Motor neuron (in vitro differentiated cells): ENCODE results near the gene ATP6V1A. TPM values are rescaled to one million over a fixed set of nuclear protein-coding genes. Genes with fewer than 3 reads are reported as not detected.

Source experiments
- ATAC-seq, 8 experiments: fragments of 200-7000 bp; cut with Tn5 transposase; replicated peaks in 6 of 8; 2 replicates each; pipeline ENCODE4 v1.8.0; 2021; ENCODE audit warnings: mild to moderate bottlenecking in 8 of 8, moderate library complexity in 8 of 8
- H3K27ac ChIP-seq, 2 donors: fragments of 250-450 bp; sonication (Bioruptor Pico); 2 replicates each; pipeline ENCODE4 v1.9.0; 2021; ENCODE audit warnings: antibody characterized with exemption in 2 of 2, mild to moderate bottlenecking in 2 of 2, moderate library complexity in 1 of 2
- H3K4me1 ChIP-seq, 2 donors: fragments of 250-450 bp; sonication (Bioruptor Pico); replicated peaks in 1 of 2; 2 replicates each; pipeline ENCODE4 v1.6.1; 2021; ENCODE audit warnings: antibody characterized with exemption in 2 of 2, mild to moderate bottlenecking in 2 of 2, moderate library complexity in 1 of 2
- H3K4me3 ChIP-seq, 5 donors: fragments of 250-450 bp; sonication (Bioruptor Pico); 2 replicates each; pipeline ENCODE4 v1.9.0; 2021; ENCODE audit warnings: antibody characterized with exemption in 5 of 5, mild to moderate bottlenecking in 5 of 5, moderate library complexity in 4 of 5
- WGBS, 10 experiments: fragments of 450-650 bp; shearing (Covaris generic); methylation state at CpG; one replicate each; pipeline ENCODE4 v1.0.0; 2022; 5-methylcytosine and 5-hydroxymethylcytosine counted together
- in situ Hi-C, 9 experiments: fragments of 400-800 bp; cut with MboI; loops; one replicate each; pipeline ENCODE4 v1.15.0; 2021; ENCODE audit warnings: low sequenced_read_pairs in 9 of 9, low pct_unique_long_range_greater_than_20kb in 2 of 9; ENCODE audit not compliant: unreplicated experiment in 9 of 9
- total RNA-seq, 8 experiments: library from RNA; unstranded; fragments of 300-600 nt; gene quantifications; 2 replicates each; pipeline versions ENCODE4 v1.2.3 to v1.2.4, GENCODE V29; 2022

The ATP6V1A gene
- total RNA-seq, 8 experiments from 2014 or later: 48.9 to 129 (median 94.7) TPM

GRCh38 chr3:113730550-113730949 is 16.3 kb upstream of the ATP6V1A start:
- 0 to 100% (median 69%) methylated on average over 1 of the region's 1 CpG; no CpG with 5 or more reads in 2 of the 10 experiments for WGBS, 10 experiments
- no peak overlapping the region for H3K4me3 ChIP-seq
- ATAC-seq: peak in 3 of 8 experiments; percentile 31 to 52 (median 49)
- in situ Hi-C loops: no loop called here
- H3K27ac ChIP-seq: no peak overlapping the region
- H3K4me1 ChIP-seq: no peaks in the 10 kb centered on the region

- Histone ChIP-seq H3K4me1 (no peaks in the 10 kb centered on the region), H3K4me3 (no peak overlapping the region), H3K27ac (no peak overlapping the region)
- in situ Hi-C loops: no loop called here
- 0 to 100% (median 87%) methylated on average over 2 to 4 of the region's 4 CpGs; no CpG with 5 or more reads in 3 of the 10 experiments for WGBS, 10 experiments
- peak in 3 of 8 experiments; percentile 79 to 86 (median 83) for ATAC-seq
These were observed 15.1 kb upstream of the ATP6V1A start for GRCh38 chr3:113731694-113732093.

GRCh38 chr3:113736548-113737089 is 10.2 kb upstream of the ATP6V1A start:
- in situ Hi-C loops: no loop called here
- peak; percentile 32 to 61 (median 48) for ATAC-seq
- 0 to 94% (median 25%) methylated on average over 1 to 3 of the region's 3 CpGs; no CpG with 5 or more reads in 2 of the 10 experiments for WGBS, 10 experiments
- no peak overlapping the region for H3K4me3 ChIP-seq
- H3K4me1 ChIP-seq: no peaks in the 10 kb centered on the region
- no peak overlapping the region for H3K27ac ChIP-seq

GRCh38 chr3:113741086-113741485 is 5.7 kb upstream of the ATP6V1A start:
- no peak overlapping the region for H3K27ac ChIP-seq
- peaks cover 3 to 5% of the 10 kb centered on the region in 2 donors for H3K4me1 ChIP-seq
- 26 to 100% (median 73%) methylated on average over 2 to 5 of the region's 5 CpGs; no CpG with 5 or more reads in 3 of the 10 experiments for WGBS, 10 experiments
- ATAC-seq: no peak
- no peak overlapping the region for H3K4me3 ChIP-seq
- in situ Hi-C loops: no loop called here

DNA sequence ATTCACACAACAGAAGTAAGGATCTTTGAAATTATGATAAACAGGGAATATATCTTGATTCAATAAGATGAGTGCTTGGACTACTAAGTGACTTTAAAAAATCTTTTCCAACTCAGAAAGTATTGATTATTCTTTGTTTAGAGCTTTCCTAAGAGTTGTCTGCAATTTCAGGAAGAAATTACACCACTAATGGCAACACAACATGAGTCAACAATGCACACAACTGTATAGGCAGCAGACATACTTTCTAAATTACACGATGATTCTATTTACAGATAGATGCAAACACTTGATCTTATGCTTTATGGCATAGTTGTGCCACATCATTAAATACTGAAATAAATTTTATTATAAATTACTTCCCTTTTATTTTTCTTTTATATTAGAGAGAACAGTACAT is 5.2 kb upstream of the ATP6V1A start:
- Histone ChIP-seq H3K27ac (no peak overlapping the region), H3K4me3 (no peak overlapping the region), H3K4me1 (peaks cover 3 to 5% of the 10 kb centered on the region in 2 donors)
- WGBS, 10 experiments: 43 to 100% (median 83%) methylated on average over 1 of the region's 1 CpG; no CpG with 5 or more reads in 5 of the 10 experiments
- ATAC-seq: no peak
- in situ Hi-C loops: no loop called here

DNA sequence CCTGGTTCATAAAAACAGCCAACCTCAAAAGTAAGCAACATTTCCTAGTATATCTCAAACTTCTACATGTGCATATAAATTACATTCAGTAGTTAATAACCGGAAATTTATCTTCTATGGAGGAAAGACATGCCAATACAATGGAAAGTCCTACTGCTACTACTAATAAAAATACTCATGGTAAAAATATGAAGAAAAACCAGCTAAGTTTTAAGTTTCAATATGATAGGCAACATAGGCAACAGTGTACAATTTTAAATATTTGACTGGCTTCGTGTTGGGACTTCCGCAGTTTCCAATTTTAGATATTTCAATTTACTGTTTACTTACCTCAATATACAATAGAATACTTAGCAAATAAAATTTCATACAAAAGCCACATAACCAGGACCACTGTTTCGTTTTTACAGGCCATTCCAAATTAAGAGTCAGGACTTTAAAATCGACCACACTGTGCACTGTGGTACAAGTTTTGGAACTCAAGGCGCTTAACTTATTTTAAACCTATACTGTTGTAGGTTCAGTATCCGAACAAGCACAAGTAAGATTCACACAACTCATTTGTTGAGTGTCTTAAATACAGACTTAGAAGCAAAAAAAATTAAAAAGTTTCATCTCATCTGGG is 3.7 kb upstream of the ATP6V1A start:
- WGBS, 10 experiments: 10 to 86% (median 53%) methylated on average over 2 to 7 of the region's 7 CpGs
- Histone ChIP-seq H3K27ac (no peak overlapping the region), H3K4me1 (peaks cover 3 to 5% of the 10 kb centered on the region in 2 donors), H3K4me3 (no peak overlapping the region)
- ATAC-seq: no peak
- in situ Hi-C loops: no loop called here

DNA sequence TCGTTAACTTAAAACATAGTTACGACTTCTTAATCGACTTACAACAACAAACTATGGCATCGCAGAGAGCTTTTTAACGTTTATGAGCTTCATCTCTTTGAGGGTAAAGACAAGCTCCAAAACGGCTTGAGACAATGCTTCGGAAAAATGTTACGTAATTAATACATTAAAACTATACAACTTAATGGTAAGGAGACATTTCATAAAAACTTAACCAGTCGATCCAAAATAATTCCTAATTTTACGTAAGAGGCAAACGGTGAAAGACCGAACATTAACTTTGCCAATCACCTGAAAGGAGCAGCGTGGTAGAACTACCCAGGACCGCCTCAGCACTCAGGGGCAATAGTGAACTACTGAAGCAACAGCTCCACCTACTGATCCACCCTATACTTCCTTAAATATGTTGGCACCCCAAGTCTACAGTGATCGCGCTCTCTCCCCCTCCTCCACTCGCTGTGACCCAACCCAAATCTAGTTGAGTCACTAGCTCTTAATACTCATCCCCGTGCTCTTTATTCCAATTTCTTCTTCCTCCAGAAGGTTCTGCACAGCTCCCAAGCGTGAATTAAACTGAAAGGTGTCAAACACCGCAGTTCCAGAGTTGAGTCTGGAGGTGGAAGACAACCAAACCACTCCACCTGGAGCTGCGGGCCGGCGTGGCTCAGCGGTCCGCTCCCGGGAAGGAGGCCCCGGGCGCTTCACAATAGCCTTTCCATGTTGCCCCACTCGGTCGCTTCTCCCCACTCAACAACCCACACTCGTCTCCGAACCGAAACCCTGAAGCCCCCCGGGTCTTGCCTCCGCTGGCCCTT is 1.7 kb upstream of the ATP6V1A start:
- in situ Hi-C loops: no loop called here
- Histone ChIP-seq H3K4me3 (peak overlapping the region; percentile 68 to 94 (median 82)), H3K27ac (peak overlapping the region; percentile 94 to 96), H3K4me1 (peaks cover 5 to 8% of the 10 kb centered on the region in 2 donors)
- 0 to 3% (median 0%) methylated on average over 6 to 25 of the region's 35 CpGs for WGBS, 10 experiments
- peak; percentile 48 to 70 (median 52) for ATAC-seq

DNA sequence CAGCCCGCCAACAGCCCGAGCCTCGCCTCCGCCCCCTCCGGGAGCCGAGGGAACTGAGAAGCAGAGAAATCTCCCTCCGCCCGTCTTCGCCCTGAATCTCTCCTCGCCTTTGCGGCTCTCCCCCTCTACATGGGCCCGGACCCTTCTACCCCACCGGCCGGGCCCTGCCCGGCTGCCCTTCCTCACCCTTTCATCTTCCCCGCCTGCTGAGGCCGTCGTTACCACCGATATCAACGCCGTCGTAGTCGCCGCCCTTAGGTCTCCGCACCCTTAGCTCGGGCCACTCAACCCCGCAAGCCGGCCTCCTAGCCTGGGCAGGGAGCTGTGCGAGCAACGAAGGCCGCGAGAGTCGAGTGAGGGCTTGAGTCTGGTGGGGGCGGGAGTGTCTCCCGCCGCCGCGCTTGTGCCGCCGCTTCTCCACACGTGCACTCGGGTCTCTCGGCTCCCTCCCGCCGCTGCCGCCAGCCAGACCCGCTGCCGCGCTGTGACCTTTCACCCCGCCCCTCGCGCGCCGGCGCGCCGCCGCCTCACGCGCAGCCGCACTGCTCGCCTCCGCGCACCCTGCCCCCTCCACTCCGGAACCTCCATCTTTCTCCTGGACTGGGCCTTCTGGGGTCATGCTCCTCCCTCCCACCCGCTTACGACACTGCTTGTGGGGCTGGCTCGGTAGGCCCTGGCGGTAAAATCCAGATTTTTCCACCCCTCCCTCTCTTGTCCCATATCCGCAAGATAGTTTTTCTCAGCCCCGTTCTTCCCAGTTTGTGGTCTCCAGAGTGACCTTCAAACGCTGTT is 883 bp upstream of the ATP6V1A start, which contains the start of gene NAA50:
TSS of gene NAA50 (minus strand) at position 494 of the 792 bp plus-strand sequence. CDS start at position 194, 300 bp downstream.
- Histone ChIP-seq H3K4me3 (peak within 1 kb of the TSS; percentile 68 to 94 (median 82)), H3K27ac (peak within 1 kb of the TSS; percentile 94 to 96), H3K4me1 (peaks cover 5 to 8% of the 10 kb centered on the region in 2 donors)
- in situ Hi-C loops: no loop called here
- 0 to 20% (median 0%) methylated on average over 1 to 10 of the region's 72 CpGs; no CpG with 5 or more reads in 2 of the 10 experiments for WGBS, 10 experiments
- peak; percentile 66 to 83 (median 80) for ATAC-seq

- in situ Hi-C loops: no loop called here
- WGBS, 10 experiments: 0 to 6% (median 2%) methylated on average over 3 to 14 of the region's 18 CpGs; no CpG with 5 or more reads in 1 of the 10 experiments
- Histone ChIP-seq H3K27ac (peak overlapping the region; percentile 94 to 96), H3K4me3 (peak overlapping the region; percentile 68 to 94 (median 82)), H3K4me1 (peaks cover 5 to 8% of the 10 kb centered on the region in 2 donors)
- ATAC-seq: peak; percentile 0 to 11 (median 4)
These were observed 630 bp downstream of the ATP6V1A start for GRCh38 chr3:113747283-113748046.

DNA sequence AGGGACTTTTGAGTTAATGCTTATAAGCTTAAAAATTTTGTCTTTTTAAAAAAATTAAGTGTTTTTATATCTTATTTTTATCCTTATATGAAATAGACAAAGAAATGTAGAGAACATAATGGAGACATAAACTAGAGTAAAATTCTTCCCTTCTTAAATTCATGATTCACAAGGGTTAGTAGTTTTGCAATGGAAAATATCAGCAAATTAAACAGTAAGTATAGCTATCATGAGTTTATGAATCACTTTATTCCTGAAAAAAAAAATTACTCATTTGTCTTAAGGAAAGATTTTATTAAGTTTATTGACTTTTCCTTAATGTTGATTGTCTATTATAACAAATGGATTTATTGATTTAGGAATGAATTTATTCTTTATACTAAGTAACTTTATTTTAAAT is 4.3 kb downstream of the ATP6V1A start:
- H3K4me1 ChIP-seq: peaks cover 5 to 9% of the 10 kb centered on the region in 2 donors
- H3K27ac ChIP-seq: no peak overlapping the region
- in situ Hi-C loops: no loop called here
- H3K4me3 ChIP-seq: no peak overlapping the region
- no peak for ATAC-seq

DNA sequence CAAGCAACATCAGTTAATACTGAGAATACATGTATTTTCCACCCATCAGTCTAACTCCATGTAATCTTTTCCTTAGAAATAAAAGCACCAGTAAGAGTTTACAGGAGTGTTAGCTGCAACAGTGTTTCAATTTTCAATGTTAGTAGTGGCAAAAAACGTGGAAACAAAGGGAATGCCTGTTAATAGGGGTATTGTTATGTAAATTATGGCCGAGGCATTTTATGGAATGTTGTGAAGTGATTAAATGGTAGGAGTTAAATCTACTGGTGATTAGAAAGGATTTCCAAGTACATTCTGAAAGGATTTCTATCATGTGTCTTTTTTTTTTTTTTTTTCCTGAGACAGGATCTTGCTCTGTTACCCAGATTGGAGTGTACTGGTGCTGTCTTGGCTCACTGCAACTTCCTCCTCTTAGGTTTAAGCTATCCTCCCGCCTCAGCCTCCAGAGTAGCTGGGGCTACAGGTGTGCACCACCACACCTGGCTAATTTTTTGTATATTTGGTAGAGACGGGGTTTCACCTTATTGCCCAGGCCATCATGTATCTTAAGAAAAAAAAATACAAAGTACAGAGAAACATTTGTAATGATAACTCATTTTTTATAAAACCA is 6.6 kb downstream of the ATP6V1A start:
- H3K4me1 ChIP-seq: peaks cover 5 to 9% of the 10 kb centered on the region in 2 donors
- WGBS, 10 experiments: 0 to 90% (median 45%) methylated on average over 1 to 4 of the region's 4 CpGs; no CpG with 5 or more reads in 2 of the 10 experiments
- peak overlapping the region in 1 of 2 donors; percentile 31 for H3K27ac ChIP-seq
- peak in 4 of 8 experiments; percentile 14 to 32 (median 22) for ATAC-seq
- in situ Hi-C loops: no loop called here
- no peak overlapping the region for H3K4me3 ChIP-seq
